Measurements from ENCODE around the gene XCL2.
"Not testable (repeated sequence)": the region's sequence is repeated elsewhere in the genome, so short reads cannot be mapped to it uniquely, and the experiment has no call there.

XCL2 gene

DNA sequence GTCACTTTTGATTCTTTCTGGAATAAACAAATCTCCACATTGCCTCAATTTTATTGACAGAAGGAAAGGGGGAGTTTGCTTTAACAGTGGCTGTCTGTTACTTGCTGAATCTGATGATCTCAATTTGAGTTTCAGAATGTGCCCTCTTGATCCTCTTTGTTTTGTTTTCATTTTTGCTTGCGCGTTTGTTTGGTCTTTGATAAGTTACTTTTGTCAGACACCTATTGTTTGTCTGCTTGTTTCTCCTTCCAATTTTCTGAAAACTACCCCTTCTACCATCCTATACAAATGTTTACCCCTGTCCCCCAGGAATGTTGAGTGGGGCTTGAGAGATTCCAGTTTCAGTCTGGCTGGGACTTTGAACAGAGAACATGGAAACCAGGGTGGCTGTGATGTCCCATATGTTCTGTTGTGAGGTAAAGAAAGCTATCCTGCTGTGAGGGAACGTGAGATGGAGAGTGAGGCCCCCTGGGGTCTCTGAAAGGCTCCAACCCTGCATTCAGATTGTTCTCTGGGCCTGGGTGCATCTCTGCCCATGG lies 11.8 kb upstream of the XCL2 start:
- no peak for DNase-seq (ENCODE audit: low read depth)
- no peak overlapping the region for H3K4me3 ChIP-seq (ENCODE audit: low read depth, low read length)
- TF ChIP-seq, protein P1, sequence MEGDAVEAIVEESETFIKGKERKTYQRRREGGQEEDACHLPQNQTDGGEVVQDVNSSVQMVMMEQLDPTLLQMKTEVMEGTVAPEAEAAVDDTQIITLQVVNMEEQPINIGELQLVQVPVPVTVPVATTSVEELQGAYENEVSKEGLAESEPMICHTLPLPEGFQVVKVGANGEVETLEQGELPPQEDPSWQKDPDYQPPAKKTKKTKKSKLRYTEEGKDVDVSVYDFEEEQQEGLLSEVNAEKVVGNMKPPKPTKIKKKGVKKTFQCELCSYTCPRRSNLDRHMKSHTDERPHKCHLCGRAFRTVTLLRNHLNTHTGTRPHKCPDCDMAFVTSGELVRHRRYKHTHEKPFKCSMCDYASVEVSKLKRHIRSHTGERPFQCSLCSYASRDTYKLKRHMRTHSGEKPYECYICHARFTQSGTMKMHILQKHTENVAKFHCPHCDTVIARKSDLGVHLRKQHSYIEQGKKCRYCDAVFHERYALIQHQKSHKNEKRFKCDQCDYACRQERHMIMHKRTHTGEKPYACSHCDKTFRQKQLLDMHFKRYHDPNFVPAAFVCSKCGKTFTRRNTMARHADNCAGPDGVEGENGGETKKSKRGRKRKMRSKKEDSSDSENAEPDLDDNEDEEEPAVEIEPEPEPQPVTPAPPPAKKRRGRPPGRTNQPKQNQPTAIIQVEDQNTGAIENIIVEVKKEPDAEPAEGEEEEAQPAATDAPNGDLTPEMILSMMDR (IDR thresholded peaks at IDR 0.05; ENCODE audit: control insufficient read depth, extremely low read depth, insufficient read depth) = no peak

DNA sequence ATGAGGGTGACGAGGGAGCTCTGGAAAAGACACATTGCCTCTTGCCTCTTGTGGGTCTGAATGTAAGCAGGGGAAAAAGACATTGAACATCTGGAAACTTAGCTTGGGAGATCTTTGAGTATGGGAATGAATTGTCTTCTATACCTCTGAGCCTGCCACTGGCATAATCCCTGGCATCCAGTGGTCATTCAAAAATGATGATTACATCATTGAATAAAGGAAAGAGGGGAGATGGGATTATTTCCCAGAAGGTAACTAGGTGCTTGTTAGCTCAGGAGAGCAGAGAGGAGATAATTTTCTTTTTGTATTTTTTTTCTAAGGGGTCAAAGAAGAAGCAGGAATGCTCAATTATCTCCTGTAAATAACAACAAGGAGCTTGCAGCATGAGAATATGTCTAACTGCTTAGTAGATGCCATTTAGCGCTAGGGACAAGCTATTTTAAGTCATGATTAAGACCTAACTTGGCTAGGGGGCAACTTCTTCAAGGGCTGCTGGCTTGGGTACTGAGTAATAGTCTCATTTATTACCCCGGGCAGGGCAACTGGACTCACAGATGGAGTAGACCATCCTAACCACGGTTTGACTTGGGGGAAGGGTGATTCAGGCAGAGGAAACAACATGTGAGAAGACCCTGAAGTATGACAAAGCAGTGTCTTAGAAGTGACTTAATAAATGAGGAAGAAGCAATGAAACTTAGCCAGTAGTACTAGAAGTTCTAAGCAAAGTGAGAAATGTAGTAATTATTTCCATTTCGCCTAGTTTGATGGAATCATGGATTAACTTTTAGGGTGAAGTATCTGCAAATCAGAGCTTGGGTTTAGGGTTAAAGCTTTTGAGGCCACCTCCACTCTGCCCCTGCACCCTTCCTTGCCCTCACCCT lies 11.0 kb upstream of the XCL2 start:
- TF ChIP-seq, protein P1 (IDR thresholded peaks at IDR 0.05; ENCODE audit: control insufficient read depth, extremely low read depth, insufficient read depth) = no peak
- no peak overlapping the region for H3K4me3 ChIP-seq (ENCODE audit: low read depth, low read length)
- DNase-seq (ENCODE audit: low read depth) = no peak

DNA sequence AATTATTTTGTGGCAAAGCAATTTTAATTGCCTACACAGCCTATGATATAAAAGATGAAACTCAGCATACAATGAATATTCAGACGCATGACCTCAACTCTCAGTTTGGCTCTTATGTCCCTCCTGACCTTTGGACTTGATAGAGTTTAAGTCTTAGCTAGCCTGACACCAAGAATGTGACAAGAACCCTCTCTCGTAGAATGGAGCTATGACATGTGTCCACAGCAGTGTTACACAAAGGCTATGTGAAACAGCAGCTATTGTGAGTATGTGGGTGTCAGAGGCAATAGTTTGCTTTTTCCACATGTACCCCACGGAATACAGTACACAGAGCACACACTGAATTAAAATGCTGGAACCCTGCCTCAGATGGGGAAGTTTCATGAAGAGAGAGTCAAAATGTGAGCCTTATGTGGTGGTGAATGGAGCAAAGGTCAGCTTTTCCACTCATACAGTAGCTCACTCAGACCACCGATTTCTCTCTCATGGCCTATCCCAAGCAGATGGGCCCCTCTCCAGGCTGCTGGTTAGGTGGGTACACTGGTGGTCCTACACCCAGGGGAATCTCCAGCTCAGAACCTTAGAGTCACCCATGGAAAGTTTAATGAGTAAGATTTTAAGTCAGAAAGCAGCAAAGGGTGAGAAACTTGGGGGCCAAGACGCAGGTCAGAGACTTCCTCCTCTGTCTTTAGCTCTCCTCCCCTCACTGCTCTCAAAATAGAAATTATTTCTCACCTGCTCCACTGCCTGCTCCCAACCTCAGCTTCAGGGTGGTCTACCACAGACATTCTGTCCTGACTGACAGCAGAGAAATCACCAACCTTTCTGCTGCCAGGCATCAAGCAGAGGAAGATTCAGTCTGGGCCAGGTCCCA lies 10.1 kb upstream of the XCL2 start:
- TF ChIP-seq, protein P1 (IDR thresholded peaks at IDR 0.05; ENCODE audit: control insufficient read depth, extremely low read depth, insufficient read depth) = no peak
- no peak for DNase-seq (ENCODE audit: low read depth)
- no peak overlapping the region for H3K4me3 ChIP-seq (ENCODE audit: low read depth, low read length)

DNA sequence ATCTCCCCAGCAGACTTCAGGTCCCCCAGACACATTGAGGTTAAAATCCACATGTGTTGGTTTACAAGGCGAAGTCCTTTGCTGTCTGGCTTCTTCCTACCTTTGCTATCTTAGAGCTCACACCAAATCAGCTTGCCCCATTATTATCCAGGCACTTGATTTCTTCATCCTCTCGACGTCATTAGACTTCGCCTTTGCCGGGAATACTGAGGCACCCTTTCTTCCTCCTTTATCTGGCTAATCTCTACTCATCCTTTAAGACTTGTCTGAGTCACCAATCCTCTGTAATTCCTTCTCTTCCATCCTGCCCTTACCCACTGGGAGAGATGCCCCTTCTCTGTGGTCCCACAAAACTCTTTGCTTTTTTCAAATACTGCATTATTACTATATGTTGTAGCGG lies 9.2 kb upstream of the XCL2 start:
- no peak overlapping the region for H3K4me3 ChIP-seq (ENCODE audit: low read depth, low read length)
- DNase-seq (ENCODE audit: low read depth) = no peak
- TF ChIP-seq, protein P1 (IDR thresholded peaks at IDR 0.05; ENCODE audit: control insufficient read depth, extremely low read depth, insufficient read depth) = no peak

DNA sequence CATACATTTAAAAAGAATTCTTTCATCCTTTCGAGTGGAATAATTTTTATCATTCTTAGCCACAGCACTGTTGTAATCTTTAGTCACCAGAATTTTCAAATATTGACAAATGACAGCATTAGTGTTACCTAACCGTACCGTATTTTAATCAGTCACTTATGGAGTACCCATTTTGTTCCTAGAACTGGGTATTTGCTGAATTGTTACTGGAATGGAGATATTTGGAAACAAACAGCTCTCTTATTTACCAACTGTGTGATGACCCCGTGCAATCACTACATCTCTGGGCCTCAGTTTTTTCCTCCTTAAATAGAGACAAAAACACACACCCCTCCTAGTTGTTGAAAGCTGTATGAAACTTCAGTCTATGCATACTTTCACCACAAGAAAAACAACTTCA lies 7.9 kb upstream of the XCL2 start:
- TF ChIP-seq, protein P1 (IDR thresholded peaks at IDR 0.05; ENCODE audit: control insufficient read depth, extremely low read depth, insufficient read depth) = no peak
- DNase-seq (ENCODE audit: low read depth) = no peak
- no peak overlapping the region for H3K4me3 ChIP-seq (ENCODE audit: low read depth, low read length)

DNA sequence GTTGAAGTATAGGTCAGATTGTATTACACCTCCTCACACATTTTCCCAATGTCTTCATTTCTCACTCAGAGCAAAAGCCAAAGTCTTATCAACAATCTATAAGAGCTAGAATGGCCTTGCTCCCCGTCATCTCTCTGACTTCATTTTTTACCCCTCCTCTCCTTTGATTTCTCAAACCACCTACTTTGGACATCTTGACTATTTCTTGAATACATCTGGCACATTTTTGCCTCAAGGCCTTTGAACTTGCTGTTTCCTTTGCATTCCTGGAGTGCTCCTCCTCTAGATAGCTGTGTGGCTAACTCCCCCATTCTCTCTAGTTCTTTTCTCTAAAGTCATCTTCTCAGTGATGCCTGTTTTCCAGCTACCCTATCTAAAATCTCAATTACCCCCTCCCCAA lies 7.2 kb upstream of the XCL2 start:
- no peak overlapping the region for H3K4me3 ChIP-seq (ENCODE audit: low read depth, low read length)
- DNase-seq (ENCODE audit: low read depth) = no peak
- TF ChIP-seq, protein P1 (IDR thresholded peaks at IDR 0.05; ENCODE audit: control insufficient read depth, extremely low read depth, insufficient read depth) = no peak

DNA sequence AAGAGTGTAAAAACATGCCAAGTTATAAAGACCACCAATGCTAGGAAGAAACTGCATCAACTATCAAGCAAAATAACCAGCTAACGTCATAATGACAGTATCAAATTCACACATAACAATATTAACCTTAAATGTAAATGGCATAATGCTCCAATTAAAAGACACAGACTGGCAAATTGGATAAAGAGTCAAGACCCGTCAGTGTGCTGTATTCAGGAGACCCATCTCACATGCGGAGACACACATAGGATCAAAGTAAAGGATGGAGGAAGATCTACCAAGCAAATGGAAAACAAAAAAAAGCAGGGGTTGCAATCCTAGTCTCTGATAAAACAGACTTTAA lies 2.7 kb upstream of the XCL2 start:
- not testable (repeated sequence) for DNase-seq (ENCODE audit: low read depth); H3K4me3 ChIP-seq (ENCODE audit: low read depth, low read length)
